Caco-2 (cell line): ENCODE measurements around the gene CAPN12. TPM values are rescaled to one million over a fixed set of nuclear protein-coding genes. Genes with fewer than 3 reads are reported as not detected.

Source experiments
- BruUV-seq: library from RNA; stranded (reverse); fragments of 400-500 nt; replicated peaks from 2 replicates; lab custom pipeline; 2021; lab: Mats Ljungman, UMichigan
- CTCF ChIA-PET: fragments of 300-600 bp; sonication (Branson Sonifier 250); formaldehyde crosslinking; loops from one replicate; lab custom pipeline; 2022; ENCODE audit warnings: antibody characterized with exemption; lab: Charles Lee
- POLR2A ChIA-PET: fragments of 300-600 bp; sonication (Branson Sonifier 250); formaldehyde crosslinking; loops from one replicate; lab custom pipeline; 2022; ENCODE audit warnings: antibody characterized with exemption; lab: Charles Lee
- DNase-seq, 2 experiments: peaks; one replicate each; pipeline versions ENCODE4 v3.0.0 to v3.0.0-alpha.2; 2020 to 2022
- H3K27me3 ChIP-seq: replicated peaks from 2 replicates; pipeline ENCODE4 v1.6.0; 2011; ENCODE audit warnings: low read length; ENCODE audit not compliant: control insufficient read depth, insufficient read depth
- H3K36me3 ChIP-seq: 2 replicates; pipeline ENCODE4 v1.5.1; 2011; ENCODE audit warnings: low read length; ENCODE audit not compliant: control insufficient read depth, insufficient read depth
- H3K4me1 ChIP-seq: fragments of 250-450 bp; sonication (Bioruptor Pico); 2 replicates; pipeline ENCODE4 v1.5.1; 2020; ENCODE audit warnings: mild to moderate bottlenecking
- H3K4me3 ChIP-seq: 2 replicates; pipeline ENCODE4 v1.5.1; 2011; ENCODE audit warnings: low read depth, mild to moderate bottlenecking, control low read depth, low read length
- H3K9me3 ChIP-seq: fragments of 250-450 bp; sonication (Bioruptor Pico); 2 replicates; pipeline ENCODE4 v1.5.1; 2020; ENCODE audit warnings: mild to moderate bottlenecking, moderate library complexity
- H3K27ac Mint-ChIP-seq: one replicate; pipeline ENCODE4 v1.8.0; 2022; ENCODE audit warnings: mixed read lengths; ENCODE audit not compliant: unreplicated experiment
- H3K27me3 Mint-ChIP-seq: one replicate; pipeline ENCODE4 v1.8.0; 2022; ENCODE audit warnings: mixed read lengths; ENCODE audit not compliant: insufficient read depth, unreplicated experiment
- H3K36me3 Mint-ChIP-seq: one replicate; pipeline ENCODE4 v1.8.0; 2022; ENCODE audit warnings: mild to moderate bottlenecking, mixed read lengths; ENCODE audit not compliant: insufficient read depth, unreplicated experiment
- H3K4me1 Mint-ChIP-seq: one replicate; pipeline ENCODE4 v1.8.0; 2022; ENCODE audit warnings: low read depth, mixed read lengths; ENCODE audit not compliant: unreplicated experiment
- H3K4me3 Mint-ChIP-seq: one replicate; pipeline ENCODE4 v1.8.0; 2022; ENCODE audit warnings: mild to moderate bottlenecking, moderate library complexity, mixed read lengths; ENCODE audit not compliant: unreplicated experiment
- H3K9me3 Mint-ChIP-seq: one replicate; pipeline ENCODE4 v1.8.0; 2022; ENCODE audit warnings: mixed read lengths; ENCODE audit not compliant: unreplicated experiment
- CTCF ChIP-seq, 2 experiments: fragments of 200-600 bp in 1 of 2; IDR thresholded peaks; 1 replicate in 1 of 2; 2 replicates in 1 of 2; pipeline versions ENCODE4 v1.5.1 to v1.8.0; 2011 to 2022; ENCODE audit warnings: antibody characterized with exemption in 1 of 2, control low read depth in 1 of 2, inconsistent platforms in 1 of 2, low read depth in 1 of 2, low read length in 1 of 2, mild to moderate bottlenecking in 1 of 2, moderate library complexity in 1 of 2; ENCODE audit not compliant: insufficient read depth in 1 of 2, severe bottlenecking in 1 of 2, unreplicated experiment in 1 of 2
- intact Hi-C: fragments of 100-400 bp; cut with micrococcal nuclease; formaldehyde crosslinking; loops from one replicate; pipeline ENCODE4 v1.10.0; 2022; ENCODE audit not compliant: unreplicated experiment
- total RNA-seq: library from RNA; stranded (reverse); gene quantifications from 2 replicates; pipeline ENCODE4 v1.2.3, GENCODE V29; 2022

Gene CAPN12
- total RNA-seq, 1 experiment from 2014 or later, result 8.8 TPM

- no peak for DNase-seq
- H3K9me3 ChIP-seq, result no peaks in the 10 kb centered on the region
- peak overlapping the region; percentile 83 for H3K27ac Mint-ChIP-seq
- no peak overlapping the region for H3K4me3 Mint-ChIP-seq
- no peak overlapping the region for H3K4me3 ChIP-seq
- no peaks in the 10 kb centered on the region for H3K27me3 Mint-ChIP-seq
- BruUV-seq, result no TSS peak
- peaks cover 100% of the 10 kb centered on the region for H3K36me3 Mint-ChIP-seq
- H3K36me3 ChIP-seq, result peaks cover 32% of the 10 kb centered on the region
- CTCF ChIA-PET, result interaction anchor here (0.6 kb wide), 1 partner anchor 253 kb away, joined by 3 read pairs; no protein-coding TSS in a partner anchor
- no peaks in the 10 kb centered on the region for H3K9me3 Mint-ChIP-seq
- peaks cover 26% of the 10 kb centered on the region for H3K4me1 Mint-ChIP-seq
- POLR2A ChIA-PET, result no interaction called here
- no peaks in the 10 kb centered on the region for H3K27me3 ChIP-seq
- peaks cover 44% of the 10 kb centered on the region for H3K4me1 ChIP-seq
- intact Hi-C loops, result no loop called here
- no peak for TF ChIP-seq CTCF (IDR thresholded peaks at IDR 0.05; ENCODE audit: insufficient read depth in 1 of 2, low read depth in 1 of 2, low read length in 1 of 2, severe bottlenecking in 1 of 2, unreplicated experiment in 1 of 2)
Measured at GRCh38 chr19:38703509-38703908, 40.8 kb downstream of the CAPN12 start.

- no peaks in the 10 kb centered on the region for H3K27me3 Mint-ChIP-seq
- Histone ChIP-seq H3K36me3 (peaks cover 25% of the 10 kb centered on the region), H3K27me3 (no peaks in the 10 kb centered on the region), H3K4me1 (peaks cover 55% of the 10 kb centered on the region), H3K9me3 (no peaks in the 10 kb centered on the region), H3K4me3 (no peak overlapping the region)
- no peaks in the 10 kb centered on the region for H3K9me3 Mint-ChIP-seq
- peaks cover 100% of the 10 kb centered on the region for H3K36me3 Mint-ChIP-seq
- no peak overlapping the region for H3K4me3 Mint-ChIP-seq
- no TSS peak for BruUV-seq
- intact Hi-C loops, result no loop called here
- TF ChIP-seq CTCF (IDR thresholded peaks at IDR 0.05; ENCODE audit: insufficient read depth in 1 of 2, low read depth in 1 of 2, low read length in 1 of 2, severe bottlenecking in 1 of 2, unreplicated experiment in 1 of 2), result no peak
- DNase-seq, result no peak
- POLR2A ChIA-PET, result interaction anchor here (0.5 to 2.3 kb wide), 5 partner anchors 16 to 43 kb away, joined by 3 to 22 read pairs (median 5); no protein-coding TSS in a partner anchor
- CTCF ChIA-PET, result interaction anchor here (2.1 kb wide), 1 partner anchor 16 kb away, joined by 9 read pairs; no protein-coding TSS in a partner anchor
- H3K4me1 Mint-ChIP-seq, result peaks cover 33% of the 10 kb centered on the region
- peak overlapping the region; percentile 82 for H3K27ac Mint-ChIP-seq
Measured at GRCh38 chr19:38702278-38702677, 42.0 kb downstream of the CAPN12 start.

GRCh38 chr19:38701455-38702063 lies 42.7 kb downstream of the CAPN12 start:
- Histone ChIP-seq H3K9me3 (no peaks in the 10 kb centered on the region), H3K4me3 (no peak overlapping the region), H3K4me1 (peaks cover 60% of the 10 kb centered on the region), H3K27me3 (no peaks in the 10 kb centered on the region), H3K36me3 (peaks cover 28% of the 10 kb centered on the region)
- Mint-ChIP-seq H3K9me3 (no peaks in the 10 kb centered on the region), H3K27ac (peak overlapping the region; percentile 82), H3K4me1 (peaks cover 33% of the 10 kb centered on the region), H3K27me3 (no peaks in the 10 kb centered on the region), H3K4me3 (peak overlapping the region; percentile 47), H3K36me3 (peaks cover 100% of the 10 kb centered on the region)
- peak; percentile 89 to 96 for DNase-seq
- no peak for TF ChIP-seq CTCF (IDR thresholded peaks at IDR 0.05; ENCODE audit: insufficient read depth in 1 of 2, low read depth in 1 of 2, low read length in 1 of 2, severe bottlenecking in 1 of 2, unreplicated experiment in 1 of 2)
- CTCF ChIA-PET, result interaction anchor here (0.7 to 2.1 kb wide), 7 partner anchors 10 to 67 kb away, joined by 3 to 9 read pairs (median 5); partner anchors contain the start of gene ACTN4
- intact Hi-C loops, result loop anchor here (1.0 to 2.0 kb wide), 4 partner anchors 17 to 47 kb away; no protein-coding TSS in a partner anchor
- POLR2A ChIA-PET, result interaction anchor here (0.5 to 2.3 kb wide), 10 partner anchors 9 to 151 kb away, joined by 3 to 22 read pairs (median 7); partner anchors contain the start of genes ACTN4 and EIF3K
- TSS peak; percentile 68 for BruUV-seq
